Natural killer cell treated with Interleukin-12 subunit alpha and Interleukin-12 subunit beta and Interleukin-15 and Interleukin-18, amount 100 ng/mL, for 72 hours (primary cell): ENCODE results near the gene TEX36. TPM values are rescaled to one million over a fixed set of nuclear protein-coding genes. Genes with fewer than 3 reads are reported as not detected.

Source experiments
- ATAC-seq, 2 donors: fragments of 150-1000 bp; cut with Tn5 transposase in 1 of 2; sonication (Bioruptor Pico), chemical (Tn5 transposase) in 1 of 2; 2 replicates each; pipeline ENCODE4 v1.10.0; 2021
- DNase-seq: peaks from one replicate; pipeline ENCODE4 v3.0.0; 2022; ENCODE audit warnings: low spot score
- H3K27ac Mint-ChIP-seq, 2 donors: 1 replicate in 1 of 2; 2 replicates in 1 of 2; pipeline ENCODE4 v1.8.0; 2022; ENCODE audit warnings: mixed read lengths in 2 of 2, mild to moderate bottlenecking in 1 of 2, moderate library complexity in 1 of 2
- H3K27me3 Mint-ChIP-seq, 2 donors: 1 replicate in 1 of 2; 2 replicates in 1 of 2; pipeline ENCODE4 v1.8.0; 2022; ENCODE audit warnings: mixed read lengths in 2 of 2
- H3K36me3 Mint-ChIP-seq: one replicate; pipeline ENCODE4 v1.8.0; 2022; ENCODE audit warnings: mixed read lengths
- H3K4me1 Mint-ChIP-seq, 2 donors: 1 replicate in 1 of 2; 2 replicates in 1 of 2; pipeline ENCODE4 v1.8.0; 2022; ENCODE audit warnings: low read depth in 2 of 2, mixed read lengths in 2 of 2, mild to moderate bottlenecking in 1 of 2
- H3K4me3 Mint-ChIP-seq: one replicate; pipeline ENCODE4 v1.8.0; 2022; ENCODE audit warnings: mixed read lengths
- H3K9me3 Mint-ChIP-seq: 2 replicates; pipeline ENCODE4 v1.8.0; 2022; ENCODE audit warnings: mixed read lengths
- total RNA-seq, 2 donors: library from RNA; stranded (reverse); gene quantifications; one replicate each; pipeline ENCODE4 v1.2.3, GENCODE V29; 2022

TEX36 gene
- total RNA-seq, 2 donors from 2014 or later = not detected

DNA sequence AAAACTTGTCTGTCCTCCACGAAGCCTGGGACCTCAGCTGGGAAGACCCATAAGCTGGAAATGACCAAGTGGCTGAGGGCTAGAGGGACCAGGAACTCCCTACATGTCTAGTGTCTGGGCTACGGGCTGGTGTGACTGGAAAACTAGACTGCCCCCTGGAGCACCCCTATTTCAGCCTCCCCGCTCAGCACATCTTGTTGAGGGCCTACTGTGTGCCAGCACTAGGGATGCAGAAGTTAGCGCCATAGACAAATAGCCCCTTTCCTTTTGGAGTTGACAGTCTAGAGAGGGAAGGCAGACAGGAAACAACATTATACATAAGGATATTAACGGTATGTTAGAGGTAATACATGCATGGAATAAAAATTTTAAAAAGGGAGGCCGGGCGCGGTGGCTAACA, 74.5 kb downstream of the TEX36 start:
- no peak overlapping the region for H3K4me3 Mint-ChIP-seq
- DNase-seq = no peak
- H3K27ac Mint-ChIP-seq = no peak overlapping the region
- H3K4me1 Mint-ChIP-seq = no peaks in the 10 kb centered on the region
- ATAC-seq = no peak
- H3K9me3 Mint-ChIP-seq = no peaks in the 10 kb centered on the region
- no peaks in the 10 kb centered on the region for H3K36me3 Mint-ChIP-seq
- peaks cover 18 to 35% of the 10 kb centered on the region in 2 donors for H3K27me3 Mint-ChIP-seq

- no peak for DNase-seq
- Mint-ChIP-seq H3K36me3 (no peaks in the 10 kb centered on the region), H3K4me3 (no peak overlapping the region), H3K27me3 (peaks cover 18 to 35% of the 10 kb centered on the region in 2 donors), H3K27ac (no peak overlapping the region), H3K9me3 (no peaks in the 10 kb centered on the region), H3K4me1 (no peaks in the 10 kb centered on the region)
- ATAC-seq = no peak
These were observed 75.2 kb downstream of the TEX36 start for GRCh38 chr10:125607689-125608290.

GRCh38 chr10:125606414-125607010, 76.5 kb downstream of the TEX36 start:
- ATAC-seq = no peak
- Mint-ChIP-seq H3K36me3 (no peaks in the 10 kb centered on the region), H3K4me1 (no peaks in the 10 kb centered on the region), H3K27me3 (peaks cover 18 to 35% of the 10 kb centered on the region in 2 donors), H3K4me3 (no peak overlapping the region), H3K9me3 (no peaks in the 10 kb centered on the region), H3K27ac (no peak overlapping the region)
- no peak for DNase-seq

Other genes starting within 250 kb of the TEX36 start
- gene EDRF1, start 36.5 kb upstream of the TEX36 start, total RNA-seq = 10 to 100 TPM; 29.4 to 53.5 TPM
- gene MMP21, start 92.7 kb upstream of the TEX36 start, total RNA-seq = under 1 TPM in 1 of 2 donors, not detected in 1; 0.14 TPM
- 10 to 100 TPM; 45.7 to 51.4 TPM for gene UROS, start 140.1 kb upstream of the TEX36 start, total RNA-seq
- 10 to 100 TPM; 68.5 to 83.3 TPM for gene BCCIP, start 140.4 kb upstream of the TEX36 start, total RNA-seq
- 10 to 100 TPM; 25.8 to 28.8 TPM for gene DHX32, start 198.1 kb upstream of the TEX36 start, total RNA-seq
- gene FANK1, start 213.4 kb upstream of the TEX36 start, total RNA-seq = not detected